Lower lobe of right lung (tissue), 2 donors: ENCODE measurements around the gene NIPAL3. TPM values are rescaled to one million over a fixed set of nuclear protein-coding genes. Genes with fewer than 3 reads are reported as not detected.

ENCODE experiments used
- ATAC-seq, 2 donors: fragments of 200-7000 bp; cut with Tn5 transposase; one replicate each; pipeline ENCODE4 v1.9.1; 2020 to 2022; ENCODE audit warnings: mild to moderate bottlenecking in 2 of 2, moderate library complexity in 2 of 2
- DNase-seq: peaks from one replicate; pipeline ENCODE4 v3.0.0-alpha.2; 2020
- H3K27ac ChIP-seq: fragments of 200-600 bp; one replicate; pipeline ENCODE4 v1.8.0; 2022
- H3K27me3 ChIP-seq: fragments of 200-600 bp; one replicate; pipeline ENCODE4 v1.8.0; 2022; ENCODE audit warnings: low read depth
- H3K36me3 ChIP-seq: fragments of 200-600 bp; one replicate; pipeline ENCODE4 v1.8.0; 2022; ENCODE audit warnings: mild to moderate bottlenecking
- H3K4me1 ChIP-seq: fragments of 200-600 bp; one replicate; pipeline ENCODE4 v1.8.0; 2022
- H3K4me3 ChIP-seq: fragments of 200-600 bp; one replicate; pipeline ENCODE4 v1.8.0; 2022; ENCODE audit warnings: mild to moderate bottlenecking
- H3K9me3 ChIP-seq: fragments of 200-600 bp; one replicate; pipeline ENCODE4 v1.8.0; 2022
- intact Hi-C: fragments of 100-400 bp; cut with DNase I; formaldehyde crosslinking; loops from one replicate; pipeline ENCODE4 v1.11.0; 2022
- total RNA-seq: library from RNA; stranded (reverse); fragmentation: NEBNext Ultra II Directional; extraction: Animal tissue kit (Norgen Biotek cat#: 25700); gene quantifications from one replicate; pipeline ENCODE4 v1.2.1, GENCODE V29; 2021
- TF ChIP-seq, protein P1 (sequence below): fragments of 200-600 bp; IDR thresholded peaks from one replicate; pipeline ENCODE4 v1.8.0; 2022; ENCODE audit warnings: antibody characterized with exemption, mild to moderate bottlenecking
- donor health status: DM: no; HTN: yes; CAD: no; lungs with severe emphysema.

Gene NIPAL3
- total RNA-seq, 1 donor from 2014 or later: 38.0 TPM

GRCh38 chr1:24373710-24374109 lies 41.9 kb upstream of the NIPAL3 start:
- Histone ChIP-seq H3K9me3 (no peaks in the 10 kb centered on the region), H3K27me3 (no peaks in the 10 kb centered on the region), H3K4me3 (no peak overlapping the region), H3K4me1 (no peaks in the 10 kb centered on the region), H3K27ac (no peak overlapping the region), H3K36me3 (peaks cover 11% of the 10 kb centered on the region)
- DNase-seq: no peak
- intact Hi-C loops: no loop called here
- TF ChIP-seq, protein P1, sequence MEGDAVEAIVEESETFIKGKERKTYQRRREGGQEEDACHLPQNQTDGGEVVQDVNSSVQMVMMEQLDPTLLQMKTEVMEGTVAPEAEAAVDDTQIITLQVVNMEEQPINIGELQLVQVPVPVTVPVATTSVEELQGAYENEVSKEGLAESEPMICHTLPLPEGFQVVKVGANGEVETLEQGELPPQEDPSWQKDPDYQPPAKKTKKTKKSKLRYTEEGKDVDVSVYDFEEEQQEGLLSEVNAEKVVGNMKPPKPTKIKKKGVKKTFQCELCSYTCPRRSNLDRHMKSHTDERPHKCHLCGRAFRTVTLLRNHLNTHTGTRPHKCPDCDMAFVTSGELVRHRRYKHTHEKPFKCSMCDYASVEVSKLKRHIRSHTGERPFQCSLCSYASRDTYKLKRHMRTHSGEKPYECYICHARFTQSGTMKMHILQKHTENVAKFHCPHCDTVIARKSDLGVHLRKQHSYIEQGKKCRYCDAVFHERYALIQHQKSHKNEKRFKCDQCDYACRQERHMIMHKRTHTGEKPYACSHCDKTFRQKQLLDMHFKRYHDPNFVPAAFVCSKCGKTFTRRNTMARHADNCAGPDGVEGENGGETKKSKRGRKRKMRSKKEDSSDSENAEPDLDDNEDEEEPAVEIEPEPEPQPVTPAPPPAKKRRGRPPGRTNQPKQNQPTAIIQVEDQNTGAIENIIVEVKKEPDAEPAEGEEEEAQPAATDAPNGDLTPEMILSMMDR: no peak
- ATAC-seq: no peak

DNA sequence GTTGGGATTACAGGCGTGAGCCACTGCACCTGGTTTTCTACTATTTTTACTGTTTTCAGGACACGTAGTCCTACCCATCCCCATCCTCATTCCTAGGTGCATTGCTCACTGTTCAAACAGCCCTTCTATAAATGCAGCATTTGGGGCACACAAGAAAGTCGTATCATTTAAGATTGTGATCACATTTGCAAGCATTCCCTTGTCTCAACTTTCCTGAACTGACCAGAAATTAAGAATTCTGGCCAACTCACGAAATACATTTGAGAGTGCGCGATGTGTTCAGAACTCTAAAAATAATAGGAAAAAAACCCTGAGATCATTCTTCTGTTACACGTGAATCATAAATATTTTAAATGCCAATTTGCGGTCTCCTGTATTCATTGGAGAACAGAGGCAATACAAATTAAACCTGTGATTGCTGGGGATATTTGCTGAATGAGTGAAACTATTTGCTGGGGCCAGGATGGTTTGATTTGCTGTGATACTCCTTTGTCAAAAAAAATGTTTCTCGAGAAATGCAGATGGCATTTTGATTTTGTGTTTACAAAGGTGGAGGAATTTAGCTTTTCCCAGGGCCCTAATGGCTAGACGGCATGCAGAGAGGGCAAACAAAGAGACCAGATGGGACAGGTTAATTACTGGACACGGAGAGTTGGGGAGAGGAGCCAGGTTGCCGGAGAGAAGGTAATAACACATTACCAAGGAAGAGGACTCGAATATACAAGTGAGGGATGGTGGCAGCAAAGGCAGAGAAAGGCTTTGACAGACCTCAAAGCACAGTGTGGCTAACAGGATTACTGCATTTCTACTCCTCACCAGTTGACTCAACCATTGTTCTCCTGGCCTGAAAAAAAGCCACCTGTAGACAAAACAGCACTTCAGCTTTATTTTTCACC lies 40.5 kb upstream of the NIPAL3 start:
- ATAC-seq: no peak
- H3K4me1 ChIP-seq: no peaks in the 10 kb centered on the region
- intact Hi-C loops: no loop called here
- peaks cover 15% of the 10 kb centered on the region for H3K36me3 ChIP-seq
- no peaks in the 10 kb centered on the region for H3K9me3 ChIP-seq
- TF ChIP-seq, protein P1: no peak
- no peak overlapping the region for H3K4me3 ChIP-seq
- DNase-seq: no peak
- H3K27ac ChIP-seq: no peak overlapping the region
- no peaks in the 10 kb centered on the region for H3K27me3 ChIP-seq

DNA sequence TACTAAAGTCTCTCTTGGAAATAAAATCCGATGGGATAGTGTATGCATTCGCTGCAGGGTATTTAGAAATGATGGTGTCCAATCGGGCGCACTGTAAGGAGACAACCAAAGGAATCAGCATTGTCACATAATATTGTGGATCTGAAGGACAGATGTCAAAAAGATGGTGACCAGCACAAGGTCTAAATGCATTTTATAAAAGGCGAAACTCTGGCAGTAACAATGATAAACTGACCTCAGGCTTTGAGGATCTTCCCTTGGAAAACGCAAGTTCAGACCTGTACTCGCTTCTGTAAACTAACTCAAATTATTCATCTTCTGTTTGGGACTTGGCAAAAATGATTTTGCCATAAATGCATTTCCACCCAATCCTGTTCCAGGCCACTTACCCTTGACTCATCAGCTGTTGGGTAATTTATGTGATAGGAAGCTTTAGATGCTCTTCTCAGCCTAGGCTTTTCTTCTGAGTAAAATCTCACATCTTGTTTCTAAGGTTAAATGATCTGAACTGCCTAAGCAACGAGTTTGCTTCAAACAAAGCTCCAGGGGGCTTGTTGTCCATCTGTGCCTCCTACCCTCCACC lies 35.8 kb upstream of the NIPAL3 start:
- H3K36me3 ChIP-seq: peaks cover 19% of the 10 kb centered on the region
- H3K9me3 ChIP-seq: no peaks in the 10 kb centered on the region
- H3K4me3 ChIP-seq: no peak overlapping the region
- intact Hi-C loops: loop anchor here (10.0 kb wide), 1 partner anchor 175 kb away; no protein-coding TSS in a partner anchor
- peaks cover 17% of the 10 kb centered on the region for H3K4me1 ChIP-seq
- H3K27me3 ChIP-seq: no peaks in the 10 kb centered on the region
- TF ChIP-seq, protein P1: no peak
- ATAC-seq (no peak), DNase-seq (no peak)
- no peak overlapping the region for H3K27ac ChIP-seq

DNA sequence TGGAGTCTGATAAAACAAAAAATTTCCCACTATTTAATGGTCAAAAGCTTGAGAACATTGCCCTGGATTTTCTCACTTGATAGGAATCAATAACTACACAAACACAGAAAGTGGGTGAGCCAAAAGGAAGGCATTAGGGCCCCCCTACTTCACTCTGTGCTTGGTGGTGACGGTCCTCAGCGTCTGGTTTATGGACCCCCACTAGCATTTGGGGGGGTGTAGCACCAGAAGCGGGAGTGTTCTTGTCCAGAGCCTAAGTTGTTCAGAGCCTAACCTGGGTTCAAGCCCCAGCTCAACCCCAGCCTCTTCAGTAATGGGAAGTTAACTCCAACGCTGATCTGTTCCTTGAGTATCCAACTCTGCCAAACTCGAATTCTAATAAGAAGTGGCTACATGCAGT lies 35.1 kb upstream of the NIPAL3 start:
- H3K9me3 ChIP-seq: no peaks in the 10 kb centered on the region
- no peaks in the 10 kb centered on the region for H3K27me3 ChIP-seq
- DNase-seq (no peak), ATAC-seq (no peak)
- intact Hi-C loops: loop anchor here (10.0 kb wide), 1 partner anchor 176 kb away; no protein-coding TSS in a partner anchor
- peaks cover 24% of the 10 kb centered on the region for H3K4me1 ChIP-seq
- H3K36me3 ChIP-seq: peaks cover 19% of the 10 kb centered on the region
- H3K27ac ChIP-seq: no peak overlapping the region
- no peak overlapping the region for H3K4me3 ChIP-seq
- TF ChIP-seq, protein P1: no peak

- no peak overlapping the region for H3K4me3 ChIP-seq
- peaks cover 19% of the 10 kb centered on the region for H3K36me3 ChIP-seq
- no peaks in the 10 kb centered on the region for H3K9me3 ChIP-seq
- DNase-seq (no peak), ATAC-seq (no peak)
- no peak overlapping the region for H3K27ac ChIP-seq
- peaks cover 31% of the 10 kb centered on the region for H3K4me1 ChIP-seq
- H3K27me3 ChIP-seq: no peaks in the 10 kb centered on the region
- TF ChIP-seq, protein P1: no peak
- intact Hi-C loops: loop anchor here (10.0 kb wide), 1 partner anchor 176 kb away; no protein-coding TSS in a partner anchor
Observed at GRCh38 chr1:24381256-24381655, 34.3 kb upstream of the NIPAL3 start.
